Coronary artery (tissue), 2 donors: ENCODE results near the gene SLC9B1.
A peak's percentile ranks its signal among the peaks of the same experiment; 100 is the strongest.
"Not testable (repeated sequence)": the region's sequence is repeated elsewhere in the genome, so short reads cannot be mapped to it uniquely, and the experiment has no call there.

Source experiments
- DNase-seq: peaks from one replicate; pipeline ENCODE4 v3.0.0-alpha.2; 2017; ENCODE audit warnings: low spot score
- H3K27ac ChIP-seq, 2 donors: fragments of 200-600 bp; sonication (generic); one replicate each; pipeline ENCODE4 v1.5.1; 2016 to 2019
- H3K4me3 ChIP-seq: fragments of 200-600 bp; sonication (generic); 2 replicates; pipeline ENCODE4 v1.5.1; 2016; ENCODE audit warnings: mild to moderate bottlenecking, moderate library complexity
- TF ChIP-seq, protein P1 (sequence below): fragments of 200-600 bp; sonication (generic); IDR thresholded peaks from one replicate; pipeline ENCODE4 v1.5.1; 2019; ENCODE audit warnings: antibody characterized with exemption

SLC9B1 gene

DNA sequence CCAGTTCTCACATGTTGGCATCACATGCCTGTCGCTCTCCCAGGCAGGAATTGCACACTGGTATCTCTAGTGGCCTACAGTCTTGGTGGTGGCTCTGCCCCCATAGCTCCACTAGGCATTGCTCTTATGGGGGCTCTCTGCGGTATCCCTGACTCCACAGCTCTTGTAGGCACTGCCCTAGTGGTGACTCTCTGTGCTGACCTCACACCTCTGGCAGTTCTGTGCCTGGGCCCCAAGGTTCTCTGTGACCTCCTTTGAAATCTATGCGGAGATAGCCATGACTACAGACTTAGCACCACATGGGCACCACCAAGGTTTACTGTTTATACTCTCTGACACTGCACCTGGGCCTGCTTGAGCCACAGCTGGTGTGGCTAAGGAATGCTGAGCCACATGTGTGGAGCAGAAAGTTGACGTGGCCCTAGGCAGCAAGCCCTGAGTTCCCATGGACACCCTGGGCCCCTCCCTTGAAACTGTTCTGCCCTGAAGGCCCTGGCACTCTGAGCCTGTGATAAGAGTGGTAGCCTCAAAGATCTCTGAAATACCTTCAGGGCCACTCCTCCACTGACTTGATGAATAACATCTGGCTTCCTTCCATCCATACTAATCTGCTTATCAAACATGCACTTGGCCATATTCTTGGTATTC is 8.0 kb downstream of the SLC9B1 start:
- H3K27ac ChIP-seq, result peak overlapping the region; percentile 67 to 83
- TF ChIP-seq, protein P1, sequence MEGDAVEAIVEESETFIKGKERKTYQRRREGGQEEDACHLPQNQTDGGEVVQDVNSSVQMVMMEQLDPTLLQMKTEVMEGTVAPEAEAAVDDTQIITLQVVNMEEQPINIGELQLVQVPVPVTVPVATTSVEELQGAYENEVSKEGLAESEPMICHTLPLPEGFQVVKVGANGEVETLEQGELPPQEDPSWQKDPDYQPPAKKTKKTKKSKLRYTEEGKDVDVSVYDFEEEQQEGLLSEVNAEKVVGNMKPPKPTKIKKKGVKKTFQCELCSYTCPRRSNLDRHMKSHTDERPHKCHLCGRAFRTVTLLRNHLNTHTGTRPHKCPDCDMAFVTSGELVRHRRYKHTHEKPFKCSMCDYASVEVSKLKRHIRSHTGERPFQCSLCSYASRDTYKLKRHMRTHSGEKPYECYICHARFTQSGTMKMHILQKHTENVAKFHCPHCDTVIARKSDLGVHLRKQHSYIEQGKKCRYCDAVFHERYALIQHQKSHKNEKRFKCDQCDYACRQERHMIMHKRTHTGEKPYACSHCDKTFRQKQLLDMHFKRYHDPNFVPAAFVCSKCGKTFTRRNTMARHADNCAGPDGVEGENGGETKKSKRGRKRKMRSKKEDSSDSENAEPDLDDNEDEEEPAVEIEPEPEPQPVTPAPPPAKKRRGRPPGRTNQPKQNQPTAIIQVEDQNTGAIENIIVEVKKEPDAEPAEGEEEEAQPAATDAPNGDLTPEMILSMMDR, result no peak
- DNase-seq, result no peak
- H3K4me3 ChIP-seq, result no peak overlapping the region

DNA sequence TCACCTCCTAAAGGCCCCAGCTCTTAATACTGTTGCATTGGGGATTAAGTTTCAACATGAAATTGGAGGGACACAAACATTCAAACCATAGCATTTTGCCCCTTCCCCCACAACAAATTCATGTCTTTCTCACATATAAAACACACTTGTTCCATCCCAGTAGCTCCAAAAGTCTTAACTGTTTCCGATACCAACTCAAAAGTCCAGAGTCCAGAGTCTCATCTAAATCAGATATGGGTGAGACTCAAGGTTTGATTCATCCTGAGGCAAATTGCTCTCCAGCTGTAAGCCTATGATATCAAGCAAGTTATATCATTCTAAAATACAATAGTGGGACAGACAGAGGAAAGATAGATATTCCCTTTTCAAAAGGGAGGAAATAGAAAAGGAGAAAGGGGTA is 8.7 kb downstream of the SLC9B1 start:
- H3K4me3 ChIP-seq, result no peak overlapping the region
- DNase-seq, result no peak
- H3K27ac ChIP-seq, result peak overlapping the region; percentile 67 to 83
- TF ChIP-seq, protein P1, result no peak

DNA sequence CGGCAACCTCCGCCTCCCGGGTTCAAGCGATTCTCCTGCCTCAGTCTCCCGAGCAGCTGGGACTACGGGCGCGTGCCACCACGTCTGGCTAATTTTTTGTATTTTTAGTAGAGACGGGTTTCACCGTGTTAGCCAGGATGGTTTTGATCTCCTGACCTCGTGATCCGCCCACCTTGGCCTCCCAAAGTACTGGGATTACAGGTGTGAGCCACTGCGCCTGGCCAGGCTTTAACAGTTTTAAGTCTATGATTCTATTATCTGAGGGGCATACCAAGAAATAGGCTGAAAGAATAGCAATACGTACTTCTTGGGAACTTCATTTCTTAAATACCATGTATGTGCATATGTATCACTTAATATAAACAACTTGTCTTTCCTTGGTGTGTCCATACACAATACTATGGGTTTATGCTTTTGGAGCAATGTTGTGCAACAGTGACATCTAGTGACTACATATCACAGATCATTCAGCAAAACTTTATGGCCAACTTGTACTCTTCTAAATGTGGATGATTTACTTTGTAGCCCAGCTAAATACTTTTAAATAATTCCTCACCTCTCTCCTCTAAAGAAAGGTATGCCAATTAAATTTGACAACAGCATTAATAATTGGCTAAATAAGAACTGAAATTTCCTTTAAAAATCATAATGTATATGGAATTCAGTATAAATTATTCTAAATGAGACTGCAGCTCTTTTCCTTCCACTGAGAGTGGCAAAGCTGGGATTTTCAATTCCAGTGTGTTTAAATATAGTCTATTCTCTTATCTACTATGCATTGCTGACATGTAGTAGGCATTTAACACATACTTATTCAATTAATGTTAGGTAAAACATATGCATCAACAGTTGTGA is 10.4 kb downstream of the SLC9B1 start:
- TF ChIP-seq, protein P1, result peak; percentile 61
- no peak for DNase-seq
- no peak overlapping the region for H3K27ac ChIP-seq
- no peak overlapping the region for H3K4me3 ChIP-seq

DNA sequence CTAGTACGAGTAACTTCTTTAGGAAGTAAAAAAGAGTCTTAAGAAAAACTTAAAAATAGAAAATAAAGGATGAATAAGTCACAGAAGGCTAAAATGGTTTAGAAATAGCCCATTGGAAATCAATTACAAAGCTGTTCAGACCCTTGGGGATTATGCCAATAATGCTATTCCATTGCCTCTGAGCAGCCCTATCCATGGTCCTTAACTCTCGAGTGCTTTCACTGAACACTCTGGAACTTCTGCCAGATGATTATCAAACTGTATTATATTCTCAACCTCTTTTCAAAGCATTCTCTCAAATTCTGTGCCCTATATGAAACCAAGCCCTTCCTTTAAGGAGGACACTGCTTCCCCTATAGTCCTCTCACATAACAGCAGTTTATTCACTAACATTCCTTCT is 17.0 kb downstream of the SLC9B1 start:
- H3K27ac ChIP-seq, result no peak overlapping the region
- no peak for DNase-seq
- no peak overlapping the region for H3K4me3 ChIP-seq
- TF ChIP-seq, protein P1, result no peak

DNA sequence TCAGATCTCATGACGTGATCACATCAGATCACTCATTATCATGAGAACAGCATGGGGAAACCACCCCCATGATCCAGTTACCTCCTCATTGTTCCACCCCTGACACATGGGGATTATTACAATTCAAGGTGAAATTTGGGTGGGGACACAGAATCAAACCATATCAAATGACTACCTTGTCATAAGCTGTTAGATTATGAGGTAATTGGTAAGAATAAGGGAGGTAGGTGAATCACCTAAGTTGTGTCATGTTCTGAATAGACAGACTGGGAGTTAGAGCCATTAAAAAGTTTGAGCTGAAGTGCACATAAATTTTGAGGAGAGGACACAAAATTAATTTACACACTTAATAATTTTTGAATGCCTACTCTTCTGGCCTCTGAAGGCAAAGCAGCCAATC is 24.7 kb downstream of the SLC9B1 start:
- no peak for DNase-seq
- Histone ChIP-seq H3K27ac (no peak overlapping the region), H3K4me3 (no peak overlapping the region)
- TF ChIP-seq, protein P1, result no peak

DNA sequence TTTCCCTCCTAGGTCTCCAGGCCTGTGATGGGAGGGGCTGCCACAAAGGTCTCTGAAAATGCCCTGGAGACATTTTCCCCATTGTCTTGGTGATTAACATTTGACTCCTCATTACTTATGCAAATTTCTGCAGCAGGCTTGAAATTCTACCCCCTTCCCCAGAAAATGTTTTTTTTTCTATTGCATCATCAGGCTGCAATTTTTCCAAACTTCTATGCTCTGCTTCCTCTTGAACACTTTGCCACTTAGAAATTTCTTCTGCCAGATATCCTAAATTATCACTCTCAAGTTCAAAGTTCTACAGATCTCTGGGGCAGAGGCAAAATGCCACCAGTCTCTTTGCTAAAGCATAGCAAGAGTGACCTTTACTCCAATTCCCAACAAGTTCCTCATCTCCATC is 25.5 kb downstream of the SLC9B1 start:
- H3K27ac ChIP-seq, H3K4me3 ChIP-seq, DNase-seq: not testable (repeated sequence)

DNA sequence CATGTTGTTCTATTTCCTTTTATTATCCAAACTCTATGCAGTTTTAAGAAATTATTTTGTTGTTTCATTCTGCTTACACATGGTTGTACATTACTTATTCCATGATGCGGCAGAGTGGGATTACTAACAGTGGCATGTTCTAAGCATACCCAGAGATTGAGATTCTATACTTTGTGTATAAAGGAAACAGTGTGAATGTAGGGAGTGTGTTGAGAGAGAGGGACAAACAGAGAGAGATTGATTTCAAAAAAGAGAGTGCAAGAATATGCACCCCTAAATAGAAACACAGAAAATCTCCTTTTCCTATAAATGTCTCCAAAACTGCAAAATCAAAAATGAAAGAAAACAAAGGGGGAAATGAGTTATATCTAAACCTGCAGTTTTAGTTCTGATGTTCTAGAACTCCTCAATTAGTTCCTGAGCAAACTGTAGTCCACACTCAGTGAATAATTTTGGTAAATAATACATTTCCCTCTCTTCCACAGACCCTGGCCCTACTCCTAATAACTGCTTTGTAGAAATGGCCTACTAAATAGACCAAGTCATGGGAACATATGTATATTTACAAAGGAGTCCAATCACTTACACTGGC is 31.0 kb downstream of the SLC9B1 start:
- no peak for DNase-seq
- no peak overlapping the region for H3K27ac ChIP-seq
- TF ChIP-seq, protein P1, result no peak
- H3K4me3 ChIP-seq, result no peak overlapping the region
